ENCODE measurements around the gene TMEM247.

TMEM247 gene

DNA sequence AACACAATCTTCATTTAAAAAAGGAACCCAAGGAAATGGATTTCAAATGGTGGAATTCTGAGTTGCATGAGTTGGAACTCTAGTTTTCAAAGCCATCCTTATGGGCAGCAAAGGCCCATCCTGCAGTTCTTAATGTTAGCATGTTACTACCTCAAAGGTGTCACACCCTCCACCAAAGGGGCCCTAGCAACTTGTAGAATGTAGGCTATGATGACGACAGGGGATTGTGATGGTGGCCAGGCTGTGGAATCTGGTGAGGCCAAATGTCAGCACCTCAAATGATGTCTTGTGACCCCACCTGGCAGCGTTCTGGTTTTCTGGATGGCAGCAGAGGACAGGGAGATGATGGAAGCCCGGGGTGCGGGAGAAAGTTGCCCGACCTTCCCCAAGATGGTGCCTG lies at the start of gene TMEM247:
TSS of gene TMEM247 (plus strand) at position 301 of the 400 bp plus-strand sequence.
- FAIRE-seq = no peak

DNA sequence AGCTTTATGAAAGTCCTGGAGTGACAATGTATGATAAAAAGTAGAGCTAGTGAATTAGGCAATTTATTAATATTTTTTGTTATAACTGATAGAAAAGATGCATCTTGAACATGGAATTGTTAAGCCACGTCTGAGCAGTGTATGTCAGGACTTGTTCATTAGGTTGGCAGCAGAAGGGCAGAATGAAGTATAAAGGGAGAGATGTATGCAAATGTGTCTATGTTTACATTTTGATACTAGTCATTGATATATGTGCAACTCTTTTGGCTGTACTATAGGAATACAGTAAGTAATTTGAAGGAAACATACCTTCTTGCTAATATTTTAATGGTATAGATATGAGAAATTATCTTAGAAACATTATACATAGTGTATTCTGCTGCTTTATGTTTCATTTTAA lies 49.0 kb upstream of the TMEM247 start:
- no peak for FAIRE-seq

DNA sequence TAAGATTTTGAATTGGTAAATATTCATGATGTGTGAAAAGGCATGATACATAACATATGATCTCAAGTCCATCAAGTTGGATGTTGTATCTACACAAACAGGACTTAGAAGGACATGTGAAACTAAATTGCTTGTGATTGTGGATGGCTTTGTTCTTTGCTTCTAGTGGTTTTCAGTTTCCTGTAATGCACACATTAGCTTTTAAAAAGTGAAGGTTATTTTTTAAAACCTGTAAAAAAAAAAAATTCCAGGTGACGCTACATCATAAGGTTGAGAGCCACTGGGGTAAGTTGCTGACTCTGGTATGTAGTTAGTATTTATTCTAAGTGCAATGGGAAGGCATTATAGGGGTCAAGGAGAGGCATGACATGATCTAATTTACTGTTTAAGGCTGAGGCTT lies 48.4 kb upstream of the TMEM247 start:
- no peak for FAIRE-seq

DNA sequence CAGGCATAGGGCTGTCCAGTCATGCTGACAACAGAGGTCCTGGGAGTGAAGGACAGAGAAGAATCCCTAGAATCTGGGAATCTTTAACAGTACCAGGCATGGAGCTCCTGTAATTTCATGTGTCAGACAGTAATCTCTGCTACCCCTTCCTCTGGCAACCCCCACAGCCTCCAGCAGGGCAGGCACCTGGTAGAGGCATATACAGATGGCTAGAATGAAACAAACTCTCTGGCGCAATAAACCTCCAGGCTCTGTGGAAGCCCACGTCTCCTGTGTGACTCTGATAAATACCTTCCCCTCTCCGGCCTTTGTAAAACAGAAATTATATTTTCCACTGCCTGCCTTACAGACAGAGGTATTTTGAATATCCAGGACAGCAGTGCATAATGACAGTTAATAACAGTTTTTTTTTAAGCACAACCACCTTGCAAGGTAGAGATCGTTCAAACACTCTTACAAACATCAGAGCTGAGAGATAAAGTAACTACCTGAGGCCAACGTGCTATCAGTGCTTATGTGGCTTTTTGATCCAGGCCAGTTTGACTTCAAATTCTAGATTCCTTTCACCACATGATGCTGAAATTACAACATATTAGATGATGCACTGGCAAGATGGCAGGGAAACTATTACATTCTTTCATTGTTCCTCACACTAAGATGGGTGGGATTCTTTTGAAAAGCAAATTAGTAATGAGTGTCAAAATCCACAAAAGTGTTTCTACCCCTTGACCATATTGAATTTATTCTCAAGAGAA lies 47.7 kb upstream of the TMEM247 start:
- no peak for FAIRE-seq

DNA sequence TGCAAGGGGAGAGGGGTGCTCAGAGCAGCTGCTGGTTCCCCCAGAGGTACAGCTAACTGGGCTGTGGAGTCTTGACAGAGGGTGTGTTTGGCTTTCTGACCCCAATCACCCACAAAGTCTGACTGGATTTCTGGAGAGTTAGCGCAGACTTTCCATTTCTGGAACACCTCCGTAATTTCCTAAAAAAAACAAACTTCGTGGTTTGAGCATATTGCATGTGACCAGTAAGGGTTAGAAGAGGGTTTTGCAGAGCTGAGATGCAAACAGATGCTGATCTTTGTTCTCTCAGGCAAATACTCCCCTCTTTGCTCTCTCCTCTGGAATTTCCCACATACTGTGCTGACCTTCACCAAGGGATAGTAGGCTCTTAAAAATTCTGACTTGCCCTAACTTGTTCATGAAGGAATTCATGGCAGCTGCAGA lies 44.5 kb upstream of the TMEM247 start:
- no peak for FAIRE-seq

DNA sequence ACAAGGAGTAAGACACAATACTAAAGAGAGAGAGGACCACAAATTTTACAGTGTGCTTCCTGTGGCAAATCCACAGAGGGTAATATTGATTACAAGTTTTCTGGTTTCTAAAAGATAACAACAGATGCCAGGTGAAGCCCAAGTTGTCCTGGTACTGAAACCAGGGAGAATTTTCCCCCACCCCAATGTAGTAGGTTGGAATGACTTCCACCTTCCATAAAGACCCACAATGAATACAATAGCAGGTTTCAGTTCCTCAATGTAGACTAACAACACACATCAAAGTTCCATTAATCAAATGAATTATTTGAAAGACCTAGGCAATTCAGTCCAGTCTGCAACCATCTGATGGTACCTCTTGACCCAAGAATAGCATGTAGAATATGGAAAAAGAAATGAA lies 44.0 kb upstream of the TMEM247 start:
- FAIRE-seq = no peak

DNA sequence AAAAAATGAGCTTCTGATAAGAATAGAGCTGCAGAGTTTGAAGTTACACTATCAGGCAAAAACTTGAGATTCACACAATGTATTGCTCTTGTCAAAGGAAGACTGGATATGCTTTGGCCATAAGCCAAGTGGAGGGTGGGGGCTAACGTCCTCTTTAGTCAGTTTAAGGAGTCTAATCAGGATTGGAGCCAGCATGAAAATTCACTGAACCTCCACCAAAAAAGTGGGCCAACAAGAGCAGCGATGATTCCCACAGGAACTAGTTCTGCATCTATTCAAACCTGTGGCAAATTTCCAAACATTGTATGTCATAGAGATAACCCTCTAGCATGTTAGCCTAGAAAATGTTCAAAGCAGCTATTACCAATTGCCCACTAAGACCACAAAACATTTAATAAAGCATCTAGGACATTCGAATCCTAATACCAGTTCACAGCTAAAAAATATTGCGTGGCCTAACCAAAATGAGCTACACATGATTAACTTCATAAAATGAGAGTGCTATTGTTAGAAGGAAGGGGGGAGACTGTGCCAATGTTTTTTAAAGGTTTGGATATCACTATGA lies 43.5 kb upstream of the TMEM247 start:
- FAIRE-seq = no peak

DNA sequence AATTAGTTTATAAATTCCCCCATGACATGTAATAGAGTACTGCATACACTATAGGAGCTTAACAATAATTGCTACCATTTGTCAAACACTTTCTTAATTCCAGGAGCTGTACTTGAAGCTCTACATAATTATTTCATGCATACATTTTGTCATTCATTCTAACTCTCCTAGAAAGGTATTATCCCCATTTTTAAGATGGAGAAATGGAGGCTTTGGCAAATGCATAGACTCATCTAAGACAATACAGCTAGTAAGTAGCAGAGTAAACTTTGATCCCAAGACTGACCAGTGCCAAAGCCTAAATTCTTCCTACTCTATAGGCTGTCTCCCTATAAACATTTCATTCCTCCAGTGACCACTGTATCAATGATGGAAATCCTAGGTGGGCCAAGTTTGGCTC lies 42.6 kb upstream of the TMEM247 start:
- no peak for FAIRE-seq

DNA sequence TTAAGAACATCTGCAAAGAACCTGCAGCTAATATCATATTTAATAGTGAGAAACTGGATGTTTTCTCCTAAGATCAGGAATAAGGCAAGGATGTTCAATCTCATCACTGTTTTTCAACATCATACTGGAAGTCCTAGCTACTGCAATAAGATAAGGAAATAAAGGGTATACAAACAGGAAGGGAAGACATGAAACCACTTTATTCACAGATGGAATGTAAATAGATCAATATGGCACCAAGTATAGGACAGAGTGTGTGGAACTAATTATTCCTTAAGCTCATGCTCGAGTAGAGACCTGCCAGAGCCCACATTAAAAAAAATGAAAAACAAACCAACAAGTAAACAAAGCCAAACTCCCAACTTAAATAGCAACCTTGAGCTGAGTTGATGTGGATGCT lies 41.3 kb upstream of the TMEM247 start:
- FAIRE-seq = no peak

DNA sequence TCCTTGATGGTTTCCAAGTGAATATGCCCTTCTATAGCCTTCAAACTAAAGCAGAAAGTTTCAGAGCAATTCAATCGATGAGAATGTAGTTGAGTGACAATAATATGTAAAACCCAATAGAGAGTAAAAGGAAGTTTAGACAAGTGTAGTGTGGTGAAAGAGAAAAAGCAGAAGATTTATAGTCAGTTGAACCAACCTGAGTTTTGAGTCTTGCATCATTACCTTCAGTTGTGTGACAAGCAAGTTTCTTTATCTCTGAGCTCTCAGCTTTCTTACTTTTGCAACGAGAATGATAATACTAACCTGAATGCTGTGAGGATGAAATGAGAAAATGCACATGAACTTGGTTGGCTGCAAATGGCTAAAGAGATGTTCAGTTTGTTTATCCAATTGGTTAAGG lies 40.6 kb upstream of the TMEM247 start:
- FAIRE-seq = no peak

DNA sequence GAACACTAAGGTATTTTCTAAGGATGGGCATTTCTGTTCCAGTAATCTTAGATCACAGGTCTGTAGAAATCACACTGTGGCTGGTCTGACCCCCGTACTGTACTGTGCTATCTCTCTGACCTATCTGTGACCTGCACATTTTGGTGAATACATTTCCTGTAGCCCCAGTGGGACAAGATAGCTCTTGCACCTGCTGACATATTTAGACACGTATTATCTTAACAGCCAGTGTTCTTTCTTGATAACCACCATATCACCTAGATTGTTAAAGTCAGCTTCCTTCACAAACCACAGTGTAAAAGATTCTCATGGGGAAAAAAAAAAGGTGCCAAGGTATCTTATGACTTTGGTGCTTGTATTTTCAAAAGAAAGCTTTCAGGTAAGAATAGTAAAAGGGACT lies 39.8 kb upstream of the TMEM247 start:
- no peak for FAIRE-seq

DNA sequence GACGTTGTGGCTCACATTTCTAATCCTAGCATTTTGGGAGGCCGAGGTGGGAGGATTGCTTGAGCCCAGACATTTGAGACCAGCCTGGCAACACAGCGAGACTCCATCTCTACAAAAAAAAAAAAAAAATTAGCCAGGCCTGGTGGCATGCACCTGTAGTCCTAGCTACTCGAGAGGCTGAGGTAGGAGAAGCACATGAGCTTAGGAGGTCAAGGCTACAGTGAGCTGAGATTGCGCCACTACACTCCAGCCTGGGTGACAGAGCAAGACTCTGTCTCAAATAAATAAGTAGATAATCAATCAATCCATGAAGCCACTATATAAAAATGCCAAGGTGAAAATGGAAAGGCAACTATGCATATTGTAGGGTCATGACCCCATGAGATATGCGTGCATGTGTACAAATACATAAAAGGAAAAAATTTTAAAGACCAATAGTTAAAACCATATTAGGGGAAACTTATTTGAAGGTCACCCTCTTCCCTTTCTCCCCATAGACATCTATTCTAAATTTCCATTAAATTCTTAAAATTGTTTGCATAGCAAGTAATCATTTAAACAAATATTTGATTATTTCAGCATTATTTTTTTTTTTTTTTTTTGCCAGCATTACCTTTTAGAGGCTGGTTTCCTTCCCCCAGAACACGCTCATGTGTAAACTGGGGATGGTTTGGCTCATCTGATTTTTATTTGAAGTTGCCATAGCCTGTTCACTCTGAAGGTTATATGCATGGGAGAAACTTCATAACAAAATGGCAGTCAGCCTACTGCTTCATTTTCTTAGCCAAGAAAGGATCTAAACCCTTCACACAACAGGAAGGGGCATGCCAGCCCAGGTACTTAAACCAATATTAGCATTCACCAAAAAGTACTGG lies 37.3 kb upstream of the TMEM247 start:
- FAIRE-seq = no peak

DNA sequence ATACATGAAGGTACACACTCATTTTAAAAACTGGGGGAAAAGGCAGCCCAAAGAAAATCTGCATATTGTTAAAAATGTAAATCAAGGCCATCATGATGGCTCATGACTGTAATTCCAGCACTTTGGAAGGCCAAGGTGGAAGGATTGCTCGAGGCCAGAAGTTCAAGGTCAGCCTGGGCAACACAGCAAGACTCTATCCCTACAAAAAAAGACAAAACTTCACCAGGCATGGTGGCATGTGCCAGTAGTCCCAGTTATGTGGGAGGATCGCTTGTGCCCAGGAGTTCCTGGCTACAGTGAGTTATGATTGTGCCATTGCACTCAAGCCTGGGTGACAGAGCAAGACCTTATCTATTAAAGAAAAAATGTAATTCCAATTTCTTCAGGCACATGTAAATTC lies 34.6 kb upstream of the TMEM247 start:
- FAIRE-seq = no peak

DNA sequence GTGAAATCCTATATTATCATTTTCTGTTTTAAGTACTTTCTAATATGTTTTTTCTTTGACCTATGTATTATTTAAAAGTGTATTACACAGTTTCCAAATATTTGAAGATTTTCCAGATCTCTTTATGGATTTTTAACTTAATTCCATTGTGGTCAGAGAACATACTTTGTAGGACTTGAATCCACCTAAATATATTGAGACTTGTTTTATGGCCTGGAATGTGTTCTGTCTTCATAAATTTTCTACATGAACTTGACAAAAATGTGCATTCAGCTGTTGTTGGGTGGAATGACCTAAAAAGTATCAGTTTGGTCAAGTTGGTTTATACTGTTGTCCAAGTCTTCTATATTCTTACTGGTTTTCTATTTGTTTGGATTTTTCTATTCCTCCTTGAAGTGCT lies 33.8 kb upstream of the TMEM247 start:
- no peak for FAIRE-seq

DNA sequence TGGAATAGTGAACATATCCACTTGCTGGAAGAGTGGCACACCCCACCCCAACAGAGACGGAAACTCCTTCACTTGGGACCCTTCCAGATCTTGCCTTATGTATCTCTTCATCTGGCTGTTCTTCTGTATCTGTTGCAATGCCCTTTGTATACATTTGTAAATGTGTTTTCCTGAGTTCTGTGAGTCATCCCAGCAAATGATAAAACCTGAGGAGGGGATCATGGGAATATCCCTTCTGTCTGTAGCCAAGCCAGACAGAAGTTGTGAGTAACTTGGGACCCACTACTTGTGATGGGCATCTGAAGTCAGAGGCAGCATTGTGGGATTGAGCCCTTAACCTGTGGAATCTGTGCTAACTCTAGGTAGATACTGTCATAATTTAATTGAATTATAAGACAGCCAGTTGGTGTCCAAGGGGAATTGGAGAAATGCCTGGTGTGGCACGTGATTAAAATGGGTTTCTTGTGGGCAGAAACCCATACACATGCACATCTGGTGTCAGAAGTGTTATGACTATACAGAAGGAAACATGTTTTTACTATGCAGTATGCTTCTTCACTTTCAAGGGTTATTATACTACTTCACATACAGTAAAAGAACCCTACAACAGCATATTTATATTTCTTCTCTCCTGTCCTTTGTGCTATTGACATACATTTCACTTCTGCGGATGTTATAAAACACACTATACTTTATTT lies 32.3 kb upstream of the TMEM247 start:
- no peak for FAIRE-seq

DNA sequence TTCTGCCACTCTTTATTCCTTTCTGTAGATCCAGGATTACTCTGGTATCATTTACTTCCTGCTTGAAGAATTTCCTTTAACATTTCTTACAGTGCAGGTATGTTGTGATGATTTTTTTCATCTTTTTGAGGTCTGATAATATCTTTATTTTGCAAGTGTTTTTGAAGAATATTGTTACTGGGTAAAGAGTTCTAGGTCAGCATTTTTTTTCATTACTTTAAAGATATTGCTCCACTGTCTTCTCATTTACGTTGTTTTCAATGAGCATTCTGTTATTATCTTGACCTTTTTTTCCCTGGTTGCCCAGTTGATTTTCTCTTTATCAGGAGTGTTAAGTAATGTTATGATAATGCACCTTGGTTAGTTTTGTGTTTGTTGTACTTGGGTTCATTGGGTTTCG lies 31.7 kb upstream of the TMEM247 start:
- no peak for FAIRE-seq

DNA sequence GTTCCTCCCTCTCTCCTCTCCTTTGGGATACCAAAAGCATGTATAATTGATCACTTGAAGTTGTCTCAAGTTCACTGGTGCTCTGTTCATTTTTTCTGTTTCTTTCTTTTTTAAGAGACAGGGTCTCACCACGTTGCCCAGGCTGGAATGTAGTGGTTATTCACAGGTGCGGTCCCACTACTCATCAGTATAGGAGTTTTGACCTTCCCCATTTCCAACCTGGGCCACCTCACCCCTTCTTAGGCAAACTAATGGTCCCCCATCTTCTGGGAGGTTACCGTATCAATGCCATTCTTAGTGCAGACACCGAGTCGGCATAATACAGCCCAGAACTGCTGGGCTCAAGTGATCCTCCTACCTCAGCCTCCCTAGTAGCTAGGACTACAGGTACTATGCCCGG lies 31.3 kb upstream of the TMEM247 start:
- FAIRE-seq = no peak

DNA sequence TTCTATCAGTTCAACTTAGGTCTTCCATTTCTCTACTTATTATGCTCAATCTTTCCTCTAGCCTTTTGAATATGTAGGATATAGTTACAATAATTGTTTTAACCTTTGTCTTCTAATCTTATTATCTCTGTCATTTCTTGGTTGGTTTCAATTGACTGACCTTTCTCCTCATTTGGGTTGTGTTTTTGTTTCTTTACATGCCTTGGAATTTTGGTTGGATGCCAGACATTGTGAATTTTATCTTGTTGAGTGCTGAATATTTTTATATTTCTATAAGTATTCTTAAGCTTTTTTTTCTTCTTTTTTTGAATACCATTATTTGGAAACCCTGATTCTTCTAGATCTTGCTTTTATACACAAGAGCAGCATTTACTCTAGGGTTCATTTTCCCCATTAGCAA lies 30.7 kb upstream of the TMEM247 start:
- FAIRE-seq = no peak

DNA sequence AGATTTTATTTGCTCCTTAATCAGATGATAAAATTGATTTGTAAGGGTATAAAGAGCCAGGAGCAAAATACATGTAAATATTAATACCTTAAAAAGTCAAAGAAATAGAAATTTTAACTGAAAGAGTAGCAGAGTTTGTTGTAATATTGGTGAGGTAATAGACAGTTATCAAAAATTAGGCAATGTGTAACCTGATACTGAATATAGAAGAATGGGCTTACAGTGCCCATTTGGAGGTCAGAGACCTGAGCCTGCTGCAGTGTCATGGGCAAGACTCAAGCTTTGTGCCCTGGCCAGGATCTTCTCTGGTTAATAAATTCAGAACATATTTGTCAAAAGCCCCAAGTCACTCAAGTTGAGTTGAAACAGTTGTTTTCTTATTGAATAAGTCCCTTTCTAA lies 29.7 kb upstream of the TMEM247 start:
- FAIRE-seq = no peak

DNA sequence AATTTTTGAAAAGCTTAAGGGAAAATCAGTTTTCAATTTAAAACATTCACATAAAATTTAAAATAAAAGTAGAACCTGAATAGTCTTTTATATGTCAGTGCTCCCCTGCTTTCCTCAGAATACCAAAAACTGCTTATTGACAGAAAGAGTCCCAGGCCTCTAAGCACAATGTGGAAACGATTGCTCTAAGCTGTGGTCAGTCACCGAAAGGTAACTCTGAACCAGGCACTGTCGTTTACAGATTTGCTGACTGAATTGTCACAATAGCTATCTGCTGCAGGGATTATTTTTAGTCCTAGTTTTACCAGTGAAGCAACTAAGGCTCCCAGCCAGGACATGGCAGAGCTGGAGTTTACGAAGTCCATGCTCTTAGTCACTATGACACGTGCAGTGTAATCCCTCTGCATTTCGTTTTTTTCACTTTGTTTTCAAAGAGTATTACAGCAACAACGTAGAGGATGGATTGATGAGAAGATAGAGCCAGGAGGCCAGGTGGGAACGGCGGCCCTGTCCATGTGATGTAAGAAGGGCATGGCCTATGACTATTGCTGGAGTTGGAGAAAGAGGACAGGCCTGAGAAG lies 28.1 kb upstream of the TMEM247 start:
- no peak for FAIRE-seq

DNA sequence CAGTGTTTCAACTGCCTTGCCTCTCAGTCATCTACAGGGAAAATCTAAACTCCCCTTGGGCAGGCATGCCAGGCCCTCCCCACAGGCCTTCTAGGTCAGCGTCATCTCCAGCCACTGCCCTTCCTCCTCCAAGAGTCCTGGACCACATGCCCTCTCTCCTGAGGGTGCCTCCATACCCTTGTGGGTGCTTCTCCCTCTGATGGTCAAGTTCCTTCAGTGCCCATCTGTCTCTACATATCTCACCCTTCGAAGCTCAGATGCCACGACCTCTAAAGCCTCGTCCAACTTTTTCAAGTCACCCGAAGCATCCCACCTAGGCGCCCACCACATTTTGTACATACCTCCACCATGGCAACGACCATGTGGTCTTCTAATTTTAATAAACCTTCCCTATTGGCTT lies 22.6 kb upstream of the TMEM247 start:
- FAIRE-seq = no peak

DNA sequence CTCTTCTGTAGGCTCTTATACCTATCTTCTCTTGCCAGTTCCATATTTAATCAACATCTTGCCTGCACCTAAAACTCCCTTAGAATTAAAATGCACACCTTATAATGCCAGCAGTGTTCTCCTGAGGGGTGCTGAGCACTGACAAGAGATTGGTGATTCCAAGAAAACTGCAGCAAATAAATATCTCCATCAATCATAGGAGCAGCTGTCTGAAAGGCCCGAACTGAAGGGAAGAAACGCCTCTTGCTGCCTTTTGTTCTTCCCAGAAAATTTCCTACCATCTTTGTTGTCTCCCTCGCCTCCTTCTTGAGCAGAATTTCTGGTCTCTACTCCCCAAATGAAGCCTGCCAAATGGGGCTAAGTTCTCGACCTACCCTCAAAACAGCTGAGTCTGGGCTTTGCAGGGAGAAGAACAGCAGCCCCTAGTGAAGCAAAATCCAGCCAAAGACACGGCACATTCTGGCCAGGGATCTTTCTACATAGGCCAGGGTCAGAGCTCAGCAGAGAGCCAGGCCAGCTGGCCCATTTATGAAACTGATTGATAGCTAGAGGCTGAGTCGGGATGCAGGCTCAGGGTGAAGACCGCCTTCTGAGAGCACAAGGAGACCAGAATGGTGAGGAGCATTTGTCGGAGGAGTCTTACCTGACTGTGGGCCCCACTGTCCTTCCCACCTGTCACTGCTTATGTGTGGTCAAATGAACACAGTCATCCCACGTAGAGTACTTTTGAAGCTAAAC lies 20.4 kb upstream of the TMEM247 start:
- FAIRE-seq = no peak

Measured in A204.1 (cell line).